Mammary epithelial cell (primary cell): ENCODE data around the gene PCNX1.

Experiments
- CTCF ChIP-seq, 2 donors: IDR thresholded peaks in 1 of 2; conservative IDR thresholded peaks in 1 of 2; 2 replicates each; pipeline ENCODE4 v1.5.1; 2011 to 2012; ENCODE audit warnings: inconsistent platforms in 2 of 2, low read length in 2 of 2, mild to moderate bottlenecking in 2 of 2, control low read depth in 1 of 2, low read depth in 1 of 2; ENCODE audit not compliant: insufficient read depth in 1 of 2; ENCODE audit errors: extremely low read depth in 1 of 2
- EZH2 ChIP-seq: IDR thresholded peaks from 2 replicates; pipeline ENCODE4 v1.6.1; 2012; ENCODE audit warnings: low read length, inconsistent platforms, borderline replicate concordance

- TF ChIP-seq CTCF (conservative IDR thresholded peaks at IDR 0.05 in 1 of 2, IDR thresholded peaks at IDR 0.05 in 1 of 2; ENCODE audit: extremely low read depth in 1 of 2, insufficient read depth in 1 of 2, low read depth in 1 of 2, low read length in 2 of 2), result no peak
- no peak for TF ChIP-seq EZH2
Measured at GRCh38 chr14:70981000-70981952, 74.0 kb downstream of the PCNX1 start.
